Lower leg skin (tissue), 4 donors: Measurements from ENCODE around the gene STH. TPM values are rescaled to one million over a fixed set of nuclear protein-coding genes. Genes with fewer than 3 reads are reported as not detected.

Experiments
- DNase-seq, 2 donors: peaks; one replicate each; pipeline ENCODE4 v3.0.0-alpha.2; 2019; ENCODE audit warnings: low spot score in 2 of 2
- H3K4me3 ChIP-seq: fragments of 200-600 bp; sonication (generic); 2 replicates; pipeline ENCODE4 v1.5.1; 2017; ENCODE audit warnings: mild to moderate bottlenecking, low read depth; ENCODE audit not compliant: poor library complexity, severe bottlenecking
- CTCF ChIP-seq, 3 donors: fragments of 450-650 bp; IDR thresholded peaks; one replicate each; pipeline ENCODE4 v1.5.1; 2016; ENCODE audit warnings: antibody characterized with exemption in 3 of 3, mild to moderate bottlenecking in 3 of 3, moderate library complexity in 2 of 3
- POLR2A ChIP-seq, 2 donors: fragments of 450-650 bp; IDR thresholded peaks; one replicate each; pipeline ENCODE4 v1.6.1; 2016 to 2017; ENCODE audit warnings: antibody characterized with exemption in 2 of 2, mild to moderate bottlenecking in 1 of 2, moderate library complexity in 1 of 2
- WGBS, 2 donors: methylation state at CpG; one replicate each; pipeline ENCODE4 v1.1.5; 2018; 5-methylcytosine and 5-hydroxymethylcytosine counted together
- intact Hi-C: fragments of 100-400 bp; cut with DNase I; formaldehyde crosslinking; loops from one replicate; pipeline ENCODE4 v1.15.0; 2023; ENCODE audit warnings: low total_unique reads
- total RNA-seq, 4 donors: library from RNA; depleted of rRNA; stranded (reverse); fragments of >200 nt; gene quantifications; one replicate each; pipeline ENCODE4 v1.1.0, GENCODE V29; 2016

The STH gene, protein sequence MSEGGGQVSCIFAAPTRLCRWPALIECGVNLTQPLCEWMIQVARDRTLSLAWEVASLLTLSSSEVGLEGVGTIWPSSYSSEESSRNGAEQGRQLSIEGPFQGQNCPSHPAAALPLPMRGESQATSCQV
- total RNA-seq, result not detected

DNA sequence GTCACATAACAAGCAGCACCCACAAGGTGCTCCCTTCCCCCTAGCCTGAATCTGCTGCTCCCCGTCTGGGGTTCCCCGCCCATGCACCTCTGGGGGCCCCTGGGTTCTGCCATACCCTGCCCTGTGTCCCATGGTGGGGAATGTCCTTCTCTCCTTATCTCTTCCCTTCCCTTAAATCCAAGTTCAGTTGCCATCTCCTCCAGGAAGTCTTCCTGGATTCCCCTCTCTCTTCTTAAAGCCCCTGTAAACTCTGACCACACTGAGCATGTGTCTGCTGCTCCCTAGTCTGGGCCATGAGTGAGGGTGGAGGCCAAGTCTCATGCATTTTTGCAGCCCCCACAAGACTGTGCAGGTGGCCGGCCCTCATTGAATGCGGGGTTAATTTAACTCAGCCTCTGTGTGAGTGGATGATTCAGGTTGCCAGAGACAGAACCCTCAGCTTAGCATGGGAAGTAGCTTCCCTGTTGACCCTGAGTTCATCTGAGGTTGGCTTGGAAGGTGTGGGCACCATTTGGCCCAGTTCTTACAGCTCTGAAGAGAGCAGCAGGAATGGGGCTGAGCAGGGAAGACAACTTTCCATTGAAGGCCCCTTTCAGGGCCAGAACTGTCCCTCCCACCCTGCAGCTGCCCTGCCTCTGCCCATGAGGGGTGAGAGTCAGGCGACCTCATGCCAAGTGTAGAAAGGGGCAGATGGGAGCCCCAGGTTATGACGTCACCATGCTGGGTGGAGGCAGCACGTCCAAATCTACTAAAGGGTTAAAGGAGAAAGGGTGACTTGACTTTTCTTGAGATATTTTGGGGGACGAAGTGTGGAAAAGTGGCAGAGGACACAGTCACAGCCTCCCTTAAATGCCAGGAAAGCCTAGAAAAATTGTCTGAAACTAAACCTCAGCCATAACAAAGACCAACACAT lies at the start of gene STH:
Gene STH, plus strand, starts transcription at position 264 of the 913 bp plus-strand sequence. Its CDS starts 30 bp downstream, at position 294.
- intact Hi-C loops, result no loop called here
- 80 to 82% methylated on average over 8 of the region's 8 CpGs for WGBS, 2 donors
- H3K4me3 ChIP-seq, result no peak within 1 kb of the TSS
- DNase-seq, result no peak
- no peak for TF ChIP-seq POLR2A (IDR thresholded peaks at IDR 0.05)
- TF ChIP-seq CTCF (IDR thresholded peaks at IDR 0.05), result no peak

- DNase-seq, result no peak
- WGBS, 2 donors, result 79 to 81% methylated on average over 7 to 9 of the region's 9 CpGs
- intact Hi-C loops, result no loop called here
- TF ChIP-seq CTCF (IDR thresholded peaks at IDR 0.05), result no peak
- TF ChIP-seq POLR2A (IDR thresholded peaks at IDR 0.05), result no peak
- no peak overlapping the region for H3K4me3 ChIP-seq
Observed at GRCh38 chr17:45949755-45950320, 49.2 kb upstream of the STH start.

DNA sequence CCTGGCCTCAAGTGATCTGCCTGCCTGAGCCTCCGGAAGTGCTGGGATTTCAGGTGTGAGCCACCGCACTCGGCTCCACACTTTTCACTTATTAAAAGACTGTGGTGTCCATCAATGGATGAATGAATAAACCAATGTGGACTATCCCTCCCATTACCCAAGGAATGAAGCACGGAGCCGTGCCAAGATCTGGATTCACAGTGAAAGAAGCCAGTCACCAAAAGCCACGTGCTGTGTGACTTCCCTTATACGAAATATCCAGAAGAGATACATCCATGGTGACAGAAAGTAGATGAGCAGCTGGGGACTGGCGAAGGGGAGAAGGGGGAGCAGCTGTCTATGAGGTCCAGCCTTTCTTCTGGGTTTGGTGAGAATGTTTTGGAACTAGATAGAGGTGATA lies 48.2 kb upstream of the STH start:
- intact Hi-C loops, result no loop called here
- no peak for TF ChIP-seq CTCF (IDR thresholded peaks at IDR 0.05)
- TF ChIP-seq POLR2A (IDR thresholded peaks at IDR 0.05), result no peak
- no peak for DNase-seq
- no peak overlapping the region for H3K4me3 ChIP-seq
- WGBS, 2 donors, result 89% methylated on average over 8 of the region's 8 CpGs

DNA sequence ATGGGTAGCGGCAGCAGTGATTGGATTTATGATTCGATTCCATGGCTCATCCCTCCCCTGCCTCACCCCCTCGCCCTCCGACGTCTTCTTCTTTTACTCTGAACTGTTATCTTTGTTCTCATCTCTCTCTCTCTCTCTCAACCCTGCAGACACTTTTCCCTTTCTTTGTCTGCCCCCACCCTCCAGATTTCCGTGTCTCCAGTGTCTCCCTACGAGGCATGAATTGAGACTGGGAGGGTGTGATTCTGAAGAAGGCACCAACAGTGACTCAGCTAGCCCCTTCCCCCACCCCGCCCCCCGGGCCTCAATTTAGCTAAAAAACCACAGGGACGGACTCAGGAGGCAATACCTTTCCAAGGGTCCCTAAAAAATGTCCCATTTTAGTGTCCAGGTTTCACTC lies 47.6 kb upstream of the STH start:
- 63 to 64% methylated on average over 10 of the region's 10 CpGs for WGBS, 2 donors
- intact Hi-C loops, result no loop called here
- H3K4me3 ChIP-seq, result no peak overlapping the region
- no peak for TF ChIP-seq CTCF (IDR thresholded peaks at IDR 0.05)
- TF ChIP-seq POLR2A (IDR thresholded peaks at IDR 0.05), result no peak
- DNase-seq, result no peak

GRCh38 chr17:45951941-45952340 lies 47.1 kb upstream of the STH start:
- WGBS, 2 donors, result 83 to 90% methylated on average over 6 of the region's 6 CpGs
- TF ChIP-seq CTCF (IDR thresholded peaks at IDR 0.05), result no peak
- no peak for TF ChIP-seq POLR2A (IDR thresholded peaks at IDR 0.05)
- no peak for DNase-seq
- intact Hi-C loops, result no loop called here
- no peak overlapping the region for H3K4me3 ChIP-seq
